GM12892 (cell line): ENCODE measurements around the gene TGFBI.
A peak's percentile ranks its signal among the peaks of the same experiment; 100 is the strongest.

Experiments used
- DNase-seq: peaks from one replicate; pipeline ENCODE4 v3.0.0; 2011; ENCODE audit not compliant: insufficient read length
- FAIRE-seq: peaks from 2 replicates; lab custom pipeline; 2011; peaks lifted over from hg19 to GRCh38; lab: Jason Lieb, UNC
- POLR2A ChIP-seq: IDR thresholded peaks from 2 replicates; pipeline ENCODE4 v1.6.1; 2011; ENCODE audit warnings: low read depth, low read length, control low read depth
- POLR2AphosphoS5 ChIP-seq: IDR thresholded peaks from 2 replicates; pipeline ENCODE4 v1.6.1; 2011; ENCODE audit warnings: low read depth, low read length, control low read depth
- TAF1 ChIP-seq: IDR thresholded peaks from 2 replicates; pipeline ENCODE4 v1.6.1; 2011; ENCODE audit warnings: low read depth, mild to moderate bottlenecking, control low read depth, low read length, borderline replicate concordance

The TGFBI gene

GRCh38 chr5:136030956-136031611 lies 2.3 kb downstream of the TGFBI start:
- peak; percentile 42 for FAIRE-seq
- TF ChIP-seq POLR2AphosphoS5 (no peak), TAF1 (no peak), POLR2A (no peak)
- DNase-seq: no peak

DNA sequence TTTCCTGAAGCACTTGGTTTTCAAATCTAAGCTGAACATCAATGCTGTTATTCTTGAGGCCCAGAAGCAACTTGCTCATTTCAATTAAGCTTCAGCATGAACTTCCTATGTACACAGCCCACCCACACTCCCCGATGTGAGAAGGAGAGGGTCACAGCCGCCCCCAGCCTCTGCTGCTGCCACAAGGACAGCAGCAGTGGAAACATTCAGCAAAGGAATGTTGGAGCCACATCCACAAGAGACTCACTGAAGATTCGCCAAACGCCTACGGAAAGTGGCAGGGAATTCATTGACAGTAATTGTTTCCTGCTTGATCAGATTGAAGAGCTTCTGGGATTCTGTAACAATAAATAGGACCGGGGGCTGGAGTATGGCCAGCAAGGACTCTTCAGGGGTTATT lies 2.9 kb downstream of the TGFBI start:
- FAIRE-seq: no peak
- no peak for DNase-seq
- TF ChIP-seq TAF1: no peak
- TF ChIP-seq POLR2AphosphoS5: no peak
- no peak for TF ChIP-seq POLR2A

DNA sequence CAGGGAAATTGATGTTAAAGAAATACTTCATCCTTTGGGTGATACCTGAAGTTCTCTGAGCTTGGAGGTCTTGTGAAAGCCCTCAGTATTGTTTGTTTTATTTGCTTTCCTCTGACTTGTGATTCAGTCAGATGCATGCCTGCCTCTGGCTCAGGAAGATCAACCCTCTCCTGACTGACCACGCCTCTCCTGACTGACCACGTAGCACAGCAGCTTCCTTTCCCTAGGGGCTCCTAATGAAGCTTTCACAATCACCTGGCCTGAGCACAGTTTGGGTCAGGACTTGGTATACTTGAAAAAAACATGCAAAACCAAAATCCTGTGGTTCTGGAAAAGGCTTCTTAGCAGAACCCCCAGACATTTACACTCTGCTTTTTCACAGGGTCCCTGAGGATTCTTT lies 3.8 kb downstream of the TGFBI start:
- DNase-seq: no peak
- no peak for FAIRE-seq
- TF ChIP-seq POLR2A: no peak
- no peak for TF ChIP-seq TAF1
- no peak for TF ChIP-seq POLR2AphosphoS5

GRCh38 chr5:136033234-136033633 lies 4.4 kb downstream of the TGFBI start:
- FAIRE-seq (no peak), DNase-seq (no peak)
- TF ChIP-seq POLR2A (no peak), POLR2AphosphoS5 (no peak), TAF1 (no peak)

GRCh38 chr5:136033848-136034247 lies 5.1 kb downstream of the TGFBI start:
- no peak for DNase-seq
- TF ChIP-seq TAF1 (no peak), POLR2A (no peak), POLR2AphosphoS5 (no peak)
- FAIRE-seq: no peak

- DNase-seq (no peak), FAIRE-seq (no peak)
Measured at GRCh38 chr5:136034492-136034891, 5.7 kb downstream of the TGFBI start.

DNA sequence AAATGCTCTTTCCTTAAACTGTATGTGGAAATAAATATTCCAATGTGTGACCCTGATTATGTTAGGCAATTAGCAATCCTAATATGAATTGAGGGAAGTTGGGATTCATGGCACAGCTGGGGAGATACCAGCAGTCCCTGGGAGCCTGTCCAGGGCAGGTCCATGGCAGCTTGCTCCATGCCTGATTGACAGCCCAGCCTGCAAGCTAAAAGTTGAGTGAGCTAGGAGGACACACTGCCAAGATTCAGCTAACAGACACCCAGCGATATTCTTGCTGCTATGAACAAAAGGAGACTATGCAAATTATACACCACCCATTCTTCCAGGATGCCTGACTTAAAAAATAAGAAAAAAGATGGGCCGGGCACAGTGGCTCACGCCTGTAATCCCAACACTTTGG lies 6.2 kb downstream of the TGFBI start:
- TF ChIP-seq POLR2A (no peak), POLR2AphosphoS5 (no peak), TAF1 (no peak)
- no peak for FAIRE-seq

More at GRCh38 chr5:136034492-136034891, 5.7 kb downstream of the TGFBI start:
- TF ChIP-seq POLR2A (no peak), TAF1 (no peak), POLR2AphosphoS5 (no peak)

GRCh38 chr5:136035837-136036236 lies 7.0 kb downstream of the TGFBI start:
- FAIRE-seq (no peak), DNase-seq (no peak)
- TF ChIP-seq POLR2AphosphoS5: no peak
- TF ChIP-seq TAF1: no peak
- TF ChIP-seq POLR2A: no peak

More for the DNA sequence above, 6.2 kb downstream of the TGFBI start:
- DNase-seq: no peak

DNA sequence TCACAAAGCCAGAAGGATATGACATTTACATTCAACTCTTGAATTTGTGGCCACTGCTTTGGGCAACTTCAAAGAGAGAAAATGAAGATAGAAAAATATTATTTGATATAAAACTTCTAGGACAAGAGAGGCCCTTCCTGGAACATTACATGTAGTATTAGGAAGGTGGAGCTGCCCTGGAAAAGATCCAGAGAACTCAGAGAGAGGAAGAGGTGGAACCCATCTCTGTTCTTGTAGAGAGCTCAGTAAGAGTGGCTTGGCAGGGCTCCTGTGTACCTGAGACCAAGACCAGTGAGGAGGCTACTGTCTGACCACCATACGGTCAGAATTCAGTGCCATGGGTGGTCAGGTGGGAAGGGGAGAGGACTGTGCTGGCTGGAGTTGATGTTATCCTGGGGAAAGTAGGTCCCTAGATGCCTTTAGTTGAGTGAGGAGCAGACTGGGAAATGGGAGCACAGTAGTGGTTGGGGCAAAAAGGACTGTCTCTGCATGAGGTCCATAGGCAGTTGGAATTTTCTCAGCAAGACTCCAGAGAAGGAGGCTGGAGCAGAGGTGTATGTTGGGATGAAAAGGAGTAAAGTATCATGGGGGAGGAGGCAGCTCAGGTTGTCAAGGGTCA lies 7.6 kb downstream of the TGFBI start:
- no peak for TF ChIP-seq TAF1
- FAIRE-seq (no peak), DNase-seq (no peak)

- peak; percentile 40 for FAIRE-seq
- DNase-seq: no peak
Measured at GRCh38 chr5:136037001-136037705, 8.4 kb downstream of the TGFBI start.

GRCh38 chr5:136038635-136039034 lies 9.8 kb downstream of the TGFBI start:
- TF ChIP-seq POLR2AphosphoS5 (no peak), POLR2A (no peak)
- no peak for DNase-seq
- FAIRE-seq: no peak

More at GRCh38 chr5:136037001-136037705, 8.4 kb downstream of the TGFBI start:
- no peak for TF ChIP-seq TAF1
- TF ChIP-seq POLR2A: no peak
- no peak for TF ChIP-seq POLR2AphosphoS5

DNA sequence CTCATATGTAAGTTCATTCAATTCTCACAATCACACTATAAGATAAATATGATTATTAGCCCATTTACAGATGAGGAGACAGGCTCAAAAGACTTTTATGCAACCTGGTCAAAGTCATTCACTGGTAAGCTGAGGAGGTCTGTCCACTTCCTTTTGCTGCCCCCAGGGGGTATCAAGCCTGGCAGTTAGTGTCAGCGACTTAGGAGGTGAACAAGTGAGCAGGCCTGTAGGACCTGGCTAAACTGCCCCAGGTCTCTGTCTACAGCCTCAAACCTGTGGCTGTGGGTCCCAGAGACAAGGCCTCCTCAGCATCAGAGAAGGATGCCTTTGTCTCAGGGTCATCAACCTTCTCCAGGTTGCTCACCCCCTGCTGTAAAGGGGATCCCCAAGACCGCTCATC lies 10.4 kb downstream of the TGFBI start:
- FAIRE-seq: no peak
- no peak for DNase-seq
- TF ChIP-seq POLR2A: no peak
